Measurements from ENCODE around the gene NT5DC2.

Gene NT5DC2

DNA sequence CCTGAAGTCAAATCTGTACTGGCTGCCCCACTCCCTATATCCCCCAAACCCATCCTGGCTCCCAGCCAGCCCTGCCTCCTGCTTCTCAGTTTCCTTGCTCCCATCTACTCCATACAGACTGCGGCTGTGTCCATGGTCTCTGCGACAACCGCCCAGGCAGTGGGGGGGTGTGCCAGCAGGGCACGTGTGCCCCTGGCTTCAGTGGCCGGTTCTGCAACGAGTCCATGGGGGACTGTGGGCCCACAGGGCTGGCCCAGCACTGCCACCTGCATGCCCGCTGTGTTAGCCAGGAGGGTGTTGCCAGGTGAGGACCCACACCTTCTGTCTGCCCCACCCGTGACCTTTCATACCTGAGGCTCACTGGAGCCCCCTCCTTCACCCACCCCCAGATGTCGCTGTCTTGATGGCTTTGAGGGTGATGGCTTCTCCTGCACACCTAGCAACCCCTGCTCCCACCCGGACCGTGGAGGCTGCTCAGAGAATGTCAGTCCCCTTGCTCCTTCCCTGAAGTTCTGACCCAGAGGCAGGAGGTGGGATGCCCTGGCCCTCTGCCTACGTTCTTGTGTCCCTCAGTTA lies 23.8 kb downstream of the NT5DC2 start:
- DNase-seq (ENCODE audit: low read depth) = no peak

DNA sequence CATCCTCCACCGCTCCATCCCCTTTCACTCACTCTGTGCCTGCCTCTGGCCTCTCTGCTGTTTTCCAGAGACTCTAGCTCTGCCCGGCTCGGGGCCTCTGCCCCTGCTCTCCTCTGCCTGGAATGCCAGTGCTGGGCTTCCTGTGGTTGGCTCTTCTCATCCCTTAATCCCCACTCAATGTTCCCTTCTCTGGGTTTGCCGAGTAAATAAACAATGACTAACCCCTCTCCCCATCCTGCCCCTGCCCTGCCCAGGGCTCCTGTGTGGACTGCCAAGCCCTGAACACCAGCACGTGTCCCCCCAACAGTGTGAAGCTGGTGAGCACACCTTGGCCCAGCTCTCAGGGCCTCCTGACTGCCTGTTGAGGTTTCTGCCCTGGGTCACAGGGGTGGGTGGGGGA lies 26.3 kb downstream of the NT5DC2 start:
- no peak for DNase-seq (ENCODE audit: low read depth)

DNA sequence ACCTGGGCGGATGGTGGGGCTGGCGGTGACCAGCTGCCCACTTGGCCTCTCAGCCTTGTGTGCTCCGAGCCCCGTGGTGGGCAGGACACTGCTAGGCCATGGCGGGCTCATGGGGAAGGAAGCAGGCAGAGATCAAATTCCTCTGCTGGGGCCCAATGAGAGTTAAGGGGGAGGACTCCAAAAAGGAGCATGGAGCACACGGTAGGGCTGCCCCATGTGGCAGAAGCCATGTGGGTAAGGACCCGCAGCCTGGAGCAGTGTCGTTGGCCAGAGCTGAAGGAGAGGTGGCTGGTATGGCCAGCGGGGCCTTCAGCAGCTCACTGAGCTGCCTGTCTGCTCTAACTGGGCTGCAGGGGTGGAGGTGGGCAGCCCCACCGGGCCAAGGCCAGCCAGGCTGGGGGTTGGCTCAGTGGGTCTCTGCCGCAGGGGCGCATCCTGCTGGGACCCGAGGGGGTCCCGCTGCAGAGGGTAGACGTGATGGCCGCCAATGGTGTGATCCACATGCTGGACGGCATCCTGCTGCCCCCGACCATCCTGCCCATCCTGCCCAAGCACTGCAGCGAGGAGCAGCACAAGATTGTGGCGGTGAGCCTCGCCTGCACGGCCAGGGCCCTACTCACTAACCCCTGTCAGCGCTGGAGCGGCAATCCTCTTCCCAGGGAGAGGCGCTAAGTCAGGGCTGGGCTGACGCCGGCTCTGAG lies 27.2 kb downstream of the NT5DC2 start:
- no peak for DNase-seq (ENCODE audit: low read depth)

DNA sequence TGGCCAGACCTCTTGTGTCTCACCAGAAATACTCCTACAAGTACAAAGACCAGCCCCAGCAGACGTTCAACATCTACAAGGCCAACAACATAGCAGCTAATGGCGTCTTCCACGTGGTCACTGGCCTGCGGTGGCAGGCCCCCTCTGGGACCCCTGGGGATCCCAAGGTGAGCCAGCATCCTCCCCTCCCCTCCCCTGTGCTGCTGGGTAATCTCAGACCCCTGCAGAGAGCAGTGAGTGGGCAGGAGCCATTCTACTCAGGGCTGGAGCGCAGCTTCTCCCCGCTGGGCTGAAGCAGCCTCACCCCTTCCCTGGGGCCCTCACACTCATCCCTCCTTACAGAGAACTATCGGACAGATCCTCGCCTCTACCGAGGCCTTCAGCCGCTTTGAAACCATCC lies 28.7 kb downstream of the NT5DC2 start:
- DNase-seq (ENCODE audit: low read depth) = no peak

DNA sequence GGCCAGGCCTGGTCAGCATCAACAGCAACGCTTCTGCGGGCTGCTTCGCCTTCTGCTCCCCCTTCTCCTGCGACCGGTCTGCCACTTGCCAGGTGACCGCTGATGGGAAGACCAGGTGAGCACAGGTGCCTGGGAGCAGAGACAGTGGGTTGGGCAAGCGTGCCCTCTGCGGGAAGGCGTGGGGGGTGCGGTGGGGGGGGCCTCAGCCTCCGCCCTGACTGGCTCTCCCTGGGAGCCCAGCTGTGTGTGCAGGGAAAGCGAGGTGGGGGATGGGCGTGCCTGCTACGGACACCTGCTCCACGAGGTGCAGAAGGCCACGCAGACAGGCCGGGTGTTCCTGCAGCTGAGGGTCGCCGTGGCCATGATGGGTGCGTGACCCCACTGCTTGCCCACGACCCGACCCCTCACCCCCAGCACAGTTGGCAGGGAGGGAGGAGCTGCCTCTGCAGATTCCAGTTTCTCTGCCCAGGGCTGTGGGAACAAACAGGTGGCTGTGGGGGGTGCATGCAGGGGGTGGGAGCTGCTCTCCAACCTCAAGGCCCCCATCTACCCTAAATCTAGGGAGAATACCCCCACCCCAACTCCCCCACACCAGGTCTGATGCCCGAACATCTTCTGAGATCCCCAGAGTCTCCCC lies 29.8 kb downstream of the NT5DC2 start:
- no peak for DNase-seq (ENCODE audit: low read depth)

DNA sequence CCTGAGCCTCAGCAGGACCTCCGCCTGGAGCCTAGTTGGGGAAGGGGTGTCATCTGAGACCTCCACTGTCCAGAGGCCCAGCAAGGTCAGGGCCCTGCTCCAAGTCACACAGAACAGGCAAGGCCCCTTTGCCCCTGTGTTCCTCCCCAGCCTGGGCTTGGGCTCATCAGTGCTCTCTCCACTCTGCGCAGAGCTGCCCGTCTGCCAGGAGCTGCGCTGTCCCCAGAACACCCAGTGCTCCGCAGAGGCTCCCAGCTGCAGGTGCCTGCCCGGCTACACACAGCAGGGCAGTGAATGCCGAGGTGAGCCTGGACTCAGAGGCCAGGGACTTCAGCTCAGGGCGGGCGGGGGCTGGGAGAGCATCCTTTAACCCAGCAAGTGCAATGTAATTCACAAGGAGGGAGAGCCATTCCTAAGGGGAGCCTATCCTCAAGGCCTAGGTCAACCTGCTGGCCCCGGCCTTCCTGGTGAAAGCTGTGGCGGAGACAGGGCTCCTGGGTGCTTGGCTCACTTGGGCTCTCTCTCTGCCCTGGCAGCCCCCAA lies 30.8 kb downstream of the NT5DC2 start:
- no peak for DNase-seq (ENCODE audit: low read depth)

DNA sequence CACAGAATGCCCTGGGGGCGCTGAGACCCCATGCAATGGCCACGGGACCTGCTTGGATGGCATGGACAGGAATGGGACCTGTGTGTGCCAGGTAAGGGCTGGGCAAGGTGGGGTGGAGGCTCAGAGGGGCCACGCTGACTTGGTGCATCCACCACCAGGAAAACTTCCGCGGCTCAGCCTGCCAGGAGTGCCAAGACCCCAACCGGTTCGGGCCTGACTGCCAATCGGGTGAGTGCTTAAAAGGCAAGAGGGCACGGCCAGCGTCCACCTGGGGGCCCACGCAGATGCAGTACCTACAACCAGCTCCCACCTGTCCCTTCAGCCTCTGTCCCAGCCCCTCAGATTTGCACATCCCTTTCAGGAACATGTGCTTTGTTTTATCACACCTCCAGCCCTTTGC lies 31.7 kb downstream of the NT5DC2 start:
- no peak for DNase-seq (ENCODE audit: low read depth)

DNA sequence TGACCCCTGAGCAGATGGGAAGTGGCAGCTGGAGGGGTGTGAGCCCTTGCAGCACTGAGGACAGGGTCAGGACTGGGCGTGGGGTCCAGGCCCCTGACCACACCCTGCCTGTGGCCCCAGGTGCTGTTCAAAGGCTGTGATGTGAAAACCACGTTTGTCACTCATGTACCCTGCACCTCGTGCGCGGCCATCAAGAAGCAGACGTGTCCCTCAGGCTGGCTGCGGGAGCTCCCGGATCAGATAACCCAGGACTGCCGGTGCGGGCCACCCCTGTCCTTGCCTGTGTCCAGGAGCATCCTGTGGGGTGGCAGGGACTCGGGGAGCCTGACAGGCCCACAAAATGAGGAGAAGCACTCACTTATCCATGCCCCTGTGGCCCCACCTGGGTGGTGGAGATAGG lies 32.6 kb downstream of the NT5DC2 start:
- DNase-seq (ENCODE audit: low read depth) = no peak

DNA sequence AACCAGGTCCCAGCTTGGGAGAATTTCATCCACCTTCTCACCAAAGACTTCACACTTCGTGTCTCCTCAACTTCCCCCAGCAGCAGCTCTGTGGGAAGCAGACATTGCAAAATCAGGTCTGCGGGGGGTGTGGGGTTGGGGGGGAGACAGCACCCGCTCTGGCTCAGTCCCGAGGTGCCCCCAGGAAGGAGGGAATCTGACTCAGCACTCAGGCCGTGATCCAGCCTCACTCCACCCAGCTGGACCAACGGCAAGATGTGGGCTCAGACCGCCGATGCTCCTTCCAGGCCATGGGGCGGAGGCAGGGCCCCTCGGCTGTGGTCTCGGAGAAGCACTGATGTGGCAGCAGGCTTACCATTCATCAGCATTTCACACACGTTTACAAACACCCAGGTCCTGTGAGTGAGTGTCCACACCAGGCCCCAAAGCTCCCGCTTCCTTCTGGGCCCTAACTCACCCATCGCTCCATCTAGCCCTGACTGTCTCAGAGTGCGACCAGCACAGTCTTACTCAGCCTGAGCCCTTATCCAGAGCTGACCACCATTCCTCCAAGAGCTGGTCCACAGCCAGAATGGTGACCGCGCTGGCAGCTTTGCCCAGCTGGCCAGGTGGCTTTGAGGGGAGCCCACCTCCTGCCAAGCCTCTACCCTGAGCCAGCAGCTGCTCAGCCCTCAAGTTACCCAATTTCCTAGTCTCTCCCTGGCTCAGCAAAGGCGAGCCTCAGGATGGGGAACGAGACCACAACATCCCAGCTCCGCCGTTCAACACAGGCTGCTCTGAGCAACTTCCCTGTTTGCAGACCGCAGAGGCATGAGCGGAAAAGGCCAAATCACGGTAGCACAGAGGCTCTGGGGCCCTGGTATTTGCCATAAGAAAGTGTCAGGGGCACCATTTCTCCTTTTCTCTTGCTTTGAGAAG lies 35.3 kb downstream of the NT5DC2 start:
- no peak for DNase-seq (ENCODE audit: low read depth)

DNA sequence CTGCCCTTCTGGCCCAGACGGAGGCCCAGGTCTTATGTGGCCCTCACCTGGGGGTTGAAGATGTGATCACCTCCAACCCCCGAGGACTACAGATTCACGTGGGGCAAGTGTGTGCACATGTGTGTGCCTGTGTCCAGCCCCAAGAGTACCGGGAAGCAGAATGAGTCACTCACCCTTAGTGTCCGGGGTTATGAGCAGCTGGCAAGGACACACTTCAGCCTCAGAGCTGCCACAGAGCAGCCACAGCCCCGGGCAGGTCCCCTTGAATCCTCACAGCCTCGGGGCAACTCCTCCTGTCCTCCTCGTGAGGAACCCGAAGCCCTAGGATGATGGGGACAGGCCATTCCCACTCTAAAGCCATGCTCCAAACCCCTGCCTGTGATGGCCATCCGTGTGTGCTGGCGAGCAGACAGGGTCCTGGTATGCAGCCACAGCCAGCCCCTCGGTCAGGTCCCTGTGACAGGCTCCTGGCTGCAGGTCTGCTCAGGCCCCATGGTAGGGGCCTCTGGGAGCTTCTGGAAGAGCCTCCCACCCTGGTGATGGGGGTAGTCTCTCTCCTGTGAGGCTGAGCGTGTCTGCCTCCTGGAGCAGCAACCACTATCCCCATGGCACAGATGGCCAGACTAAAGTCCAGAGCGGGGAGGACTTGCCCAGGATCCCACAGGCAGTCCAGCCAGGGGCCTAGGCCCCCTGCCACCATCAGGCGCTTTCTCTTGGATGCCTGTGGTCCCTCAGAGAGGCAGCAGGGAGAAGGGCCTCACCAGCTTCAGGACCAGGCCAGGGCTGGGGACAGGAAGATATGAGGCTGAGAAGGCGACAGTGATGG lies 37.7 kb downstream of the NT5DC2 start:
- no peak for DNase-seq (ENCODE audit: low read depth)

DNA sequence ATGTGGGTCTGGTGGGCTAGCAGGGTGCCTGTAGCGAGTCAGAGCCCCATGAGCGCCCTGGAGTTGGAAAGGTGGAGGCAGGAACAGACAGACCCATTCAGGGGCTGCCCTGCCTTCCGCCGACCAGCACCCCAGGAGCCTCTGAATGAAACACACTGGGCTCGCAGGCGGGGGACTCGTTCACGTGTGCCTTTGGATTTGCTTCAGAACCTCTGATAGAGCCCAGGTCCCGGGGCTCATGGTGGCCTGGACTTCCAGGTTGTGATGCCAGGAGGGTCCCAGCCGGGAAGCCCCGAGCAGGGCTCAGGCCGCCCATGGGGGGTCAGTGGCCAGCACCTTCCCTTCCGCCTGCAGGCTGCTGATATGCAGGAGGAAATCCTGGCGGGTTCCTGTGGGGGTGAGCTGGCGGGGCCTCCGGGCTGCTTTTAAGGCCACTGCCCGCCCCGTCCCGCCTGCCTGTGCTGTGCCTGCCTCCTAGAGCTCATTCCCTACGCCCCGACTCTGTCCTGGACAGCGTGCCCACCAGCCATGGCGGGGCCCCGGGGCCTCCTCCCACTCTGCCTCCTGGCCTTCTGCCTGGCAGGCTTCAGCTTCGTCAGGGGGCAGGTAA lies 38.7 kb downstream of the NT5DC2 start, which contains the start of gene STAB1:
Gene STAB1 (plus strand): TSS at position 453 of the 610 bp plus-strand sequence. CDS start 76 bp downstream, at position 529.
- no peak for DNase-seq (ENCODE audit: low read depth)

DNA sequence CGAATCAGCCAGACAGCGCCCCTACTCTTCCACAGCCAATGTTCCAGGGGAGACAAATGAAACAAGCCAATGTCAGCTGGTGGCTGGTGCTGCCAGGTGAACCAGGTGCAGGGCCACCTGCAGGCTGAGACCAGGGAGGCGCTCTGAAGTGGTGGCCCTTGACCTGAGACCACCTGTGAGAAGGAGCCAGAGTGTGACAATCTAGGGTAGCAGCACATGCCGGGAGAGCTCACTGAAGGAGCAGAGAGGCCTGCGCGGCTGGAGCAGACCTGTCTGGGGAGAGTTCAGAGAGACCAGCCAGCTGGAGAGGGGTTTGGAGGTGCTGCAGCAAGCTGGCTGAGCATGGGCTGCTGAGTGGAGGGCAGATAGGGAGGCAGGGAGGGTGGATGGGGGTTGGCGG lies 39.2 kb downstream of the NT5DC2 start:
- no peak for DNase-seq (ENCODE audit: low read depth)

DNA sequence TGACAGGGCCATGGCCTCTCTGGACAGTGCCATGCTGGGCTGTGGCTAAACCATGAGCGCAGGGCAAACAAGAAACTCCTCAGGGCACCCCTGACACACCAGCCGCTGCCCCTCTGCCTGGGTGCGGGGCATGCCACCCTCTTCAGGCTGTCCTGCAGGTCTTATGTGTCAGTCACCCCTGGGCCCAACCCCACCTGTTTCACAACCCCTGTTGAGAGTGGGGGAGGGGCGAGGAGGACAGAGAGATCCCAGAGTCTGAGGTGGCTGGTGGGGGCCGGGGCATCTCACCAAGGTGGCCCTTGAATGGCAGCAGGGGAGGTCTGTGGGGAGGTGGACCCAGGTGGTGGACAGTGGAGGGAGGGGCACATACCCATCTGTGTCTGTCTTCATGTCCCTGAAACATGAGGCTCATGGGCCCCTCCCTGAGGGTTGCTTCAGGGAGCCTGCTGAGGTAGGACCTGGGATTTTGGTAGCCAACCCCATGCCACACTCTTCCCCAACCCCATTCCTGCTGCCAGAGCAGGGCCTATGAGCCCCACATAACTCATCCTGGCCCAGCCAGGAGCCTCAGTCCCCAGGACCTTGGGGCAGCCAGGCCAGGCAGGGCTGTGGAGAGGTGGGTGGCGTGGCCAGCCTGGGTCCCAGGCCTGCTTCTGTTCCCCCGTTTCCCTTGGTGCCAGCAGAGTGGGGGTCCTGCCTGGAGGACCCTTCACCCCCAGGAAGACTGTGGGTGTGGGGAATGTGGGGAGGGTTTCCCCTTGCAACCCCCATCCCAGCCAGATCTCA lies 40.2 kb downstream of the NT5DC2 start:
- DNase-seq (ENCODE audit: low read depth) = no peak

DNA sequence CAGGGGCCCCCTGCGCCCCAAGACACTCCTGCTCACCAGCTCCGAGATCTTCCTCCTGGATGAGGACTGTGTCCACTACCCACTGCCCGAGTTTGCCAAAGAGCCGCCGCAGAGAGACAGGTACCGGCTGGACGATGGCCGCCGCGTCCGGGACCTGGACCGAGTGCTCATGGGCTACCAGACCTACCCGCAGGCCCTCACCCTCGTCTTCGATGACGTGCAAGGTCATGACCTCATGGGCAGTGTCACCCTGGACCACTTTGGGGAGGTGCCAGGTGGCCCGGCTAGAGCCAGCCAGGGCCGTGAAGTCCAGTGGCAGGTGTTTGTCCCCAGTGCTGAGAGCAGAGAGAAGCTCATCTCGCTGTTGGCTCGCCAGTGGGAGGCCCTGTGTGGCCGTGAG lies 41.6 kb downstream of the NT5DC2 start:
- DNase-seq (ENCODE audit: low read depth) = no peak

DNA sequence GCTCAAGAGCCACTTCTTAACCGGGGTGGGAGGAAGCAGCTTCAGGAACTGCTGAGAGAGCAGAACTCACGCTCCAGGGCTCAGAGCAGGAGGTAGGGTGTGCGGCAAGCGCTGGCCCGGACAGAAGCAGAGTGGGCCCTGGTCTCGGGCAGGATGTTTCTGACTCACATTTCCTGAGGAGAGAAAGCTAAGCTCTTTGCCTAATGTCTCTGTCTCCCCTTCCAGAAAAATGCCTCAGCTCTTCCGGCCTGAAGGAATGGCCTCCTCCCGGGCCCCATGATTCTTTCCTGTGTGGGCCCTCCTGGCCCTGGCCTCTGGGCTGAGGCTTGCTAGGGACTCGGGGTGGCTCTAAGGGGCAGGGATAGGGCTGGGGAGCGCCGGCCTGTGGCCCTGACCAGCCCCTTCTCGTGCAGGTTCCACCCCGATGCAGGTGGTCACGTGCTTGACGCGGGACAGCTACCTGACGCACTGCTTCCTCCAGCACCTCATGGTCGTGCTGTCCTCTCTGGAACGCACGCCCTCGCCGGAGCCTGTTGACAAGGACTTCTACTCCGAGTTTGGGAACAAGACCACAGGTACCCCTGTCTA lies 42.6 kb downstream of the NT5DC2 start:
- DNase-seq (ENCODE audit: low read depth) = no peak

DNA sequence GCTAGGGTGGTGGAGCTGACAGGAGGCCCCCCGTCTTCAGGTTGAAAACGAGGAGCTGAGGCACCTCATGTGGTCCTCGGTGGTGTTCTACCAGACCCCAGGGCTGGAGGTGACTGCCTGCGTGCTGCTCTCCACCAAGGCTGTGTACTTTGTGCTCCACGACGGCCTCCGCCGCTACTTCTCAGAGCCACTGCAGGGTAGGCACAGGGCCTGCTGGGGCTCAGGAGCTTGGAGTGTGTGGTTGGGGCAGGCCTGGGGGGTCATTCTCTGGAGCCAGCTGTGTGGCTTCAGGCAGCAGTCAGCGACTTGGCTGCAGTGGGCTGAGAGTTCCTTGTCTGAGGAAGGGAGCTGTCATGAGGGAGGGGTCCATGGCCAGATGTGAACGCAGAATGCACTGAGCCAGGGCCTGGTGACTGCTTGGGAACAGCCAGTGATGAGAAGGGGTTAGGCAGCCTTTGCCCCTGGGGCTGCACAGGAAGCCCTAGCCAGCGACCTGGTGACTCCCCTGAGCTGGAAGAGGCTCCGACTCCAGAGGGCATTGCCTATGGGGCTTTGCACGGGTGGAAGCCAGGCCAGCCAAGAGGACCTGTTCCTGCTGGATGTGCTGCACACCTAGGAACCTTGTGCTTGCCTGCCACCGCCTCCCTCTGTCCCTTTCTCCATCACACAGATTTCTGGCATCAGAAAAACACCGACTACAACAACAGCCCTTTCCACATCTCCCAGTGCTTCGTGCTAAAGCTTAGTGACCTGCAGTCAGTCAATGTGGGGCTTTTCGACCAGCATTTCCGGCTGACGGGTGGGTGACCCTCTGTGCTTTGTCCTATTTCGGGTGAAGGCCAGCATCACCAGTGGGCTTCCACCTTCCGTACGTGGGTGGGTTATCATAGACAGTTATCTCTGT lies 43.4 kb downstream of the NT5DC2 start:
- no peak for DNase-seq (ENCODE audit: low read depth)

DNA sequence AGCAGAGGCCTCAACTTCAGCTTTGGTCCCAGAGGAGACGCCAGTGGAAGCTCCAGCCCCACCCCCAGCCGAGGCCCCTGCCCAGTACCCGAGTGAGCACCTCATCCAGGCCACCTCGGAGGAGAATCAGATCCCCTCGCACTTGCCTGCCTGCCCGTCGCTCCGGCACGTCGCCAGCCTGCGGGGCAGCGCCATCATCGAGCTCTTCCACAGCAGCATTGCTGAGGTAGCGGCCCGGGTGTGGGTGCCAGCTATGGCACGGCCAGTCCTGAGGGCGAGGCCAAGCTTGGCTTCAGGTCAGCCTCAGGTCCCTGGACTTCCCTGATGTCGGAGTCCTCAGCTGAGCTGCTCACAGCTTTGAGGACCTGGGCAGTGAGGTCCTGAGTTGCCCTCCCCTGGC lies 44.2 kb downstream of the NT5DC2 start:
- DNase-seq (ENCODE audit: low read depth) = no peak

DNA sequence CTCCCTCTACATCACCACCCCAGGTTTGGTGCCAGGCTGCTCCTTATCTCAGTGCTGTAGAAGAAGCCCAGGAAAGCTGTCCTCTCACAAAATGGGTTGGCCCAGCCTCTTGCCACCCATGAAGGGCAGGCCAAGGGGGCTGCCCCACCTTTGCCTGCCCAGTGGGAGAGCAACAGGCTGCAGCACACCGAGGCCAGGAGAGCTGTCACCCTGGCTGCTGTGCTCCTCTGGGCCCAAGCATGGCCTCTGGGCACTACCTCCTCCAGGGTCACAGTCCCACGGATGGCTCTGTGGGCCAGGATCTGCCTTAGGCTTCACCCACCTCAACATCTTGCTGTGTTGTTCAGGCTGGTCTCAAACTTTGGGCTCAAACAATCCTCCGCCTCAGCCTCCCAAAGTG lies 44.9 kb downstream of the NT5DC2 start:
- no peak for DNase-seq (ENCODE audit: low read depth)

Data from stimulated activated CD8-positive, alpha-beta memory T cell treated with anti-CD3 and anti-CD28 coated beads, Interleukin-4, amount 100 ng/mL, for 24 hours (primary cell).